Measurements from ENCODE around the gene LGMN.

DNA sequence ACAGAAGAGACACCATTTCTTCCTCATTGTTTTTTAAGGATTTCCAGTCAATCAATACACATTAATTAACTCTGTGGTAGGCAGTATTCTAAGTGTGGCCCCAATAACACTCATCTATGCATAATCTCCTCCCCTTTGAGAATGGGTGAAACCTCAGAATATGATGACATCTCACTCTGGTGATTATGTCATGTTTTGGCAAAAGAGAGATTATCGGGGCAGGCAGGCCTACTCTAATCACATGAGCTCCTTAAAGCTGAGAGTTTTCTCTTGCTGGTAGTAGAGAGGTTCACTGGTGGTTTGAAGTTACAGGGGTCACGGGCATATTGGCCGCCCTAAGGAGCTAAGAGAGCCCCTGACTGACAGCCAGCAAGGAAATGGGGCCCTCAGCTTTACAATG lies 7.1 kb upstream of the LGMN start:
- TF ChIP-seq, protein P1, sequence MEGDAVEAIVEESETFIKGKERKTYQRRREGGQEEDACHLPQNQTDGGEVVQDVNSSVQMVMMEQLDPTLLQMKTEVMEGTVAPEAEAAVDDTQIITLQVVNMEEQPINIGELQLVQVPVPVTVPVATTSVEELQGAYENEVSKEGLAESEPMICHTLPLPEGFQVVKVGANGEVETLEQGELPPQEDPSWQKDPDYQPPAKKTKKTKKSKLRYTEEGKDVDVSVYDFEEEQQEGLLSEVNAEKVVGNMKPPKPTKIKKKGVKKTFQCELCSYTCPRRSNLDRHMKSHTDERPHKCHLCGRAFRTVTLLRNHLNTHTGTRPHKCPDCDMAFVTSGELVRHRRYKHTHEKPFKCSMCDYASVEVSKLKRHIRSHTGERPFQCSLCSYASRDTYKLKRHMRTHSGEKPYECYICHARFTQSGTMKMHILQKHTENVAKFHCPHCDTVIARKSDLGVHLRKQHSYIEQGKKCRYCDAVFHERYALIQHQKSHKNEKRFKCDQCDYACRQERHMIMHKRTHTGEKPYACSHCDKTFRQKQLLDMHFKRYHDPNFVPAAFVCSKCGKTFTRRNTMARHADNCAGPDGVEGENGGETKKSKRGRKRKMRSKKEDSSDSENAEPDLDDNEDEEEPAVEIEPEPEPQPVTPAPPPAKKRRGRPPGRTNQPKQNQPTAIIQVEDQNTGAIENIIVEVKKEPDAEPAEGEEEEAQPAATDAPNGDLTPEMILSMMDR (conservative IDR thresholded peaks at IDR 0.05; ENCODE audit: low read length): no peak
- TF ChIP-seq EZH2phosphoT487 (IDR thresholded peaks at IDR 0.05; ENCODE audit: borderline replicate concordance, low read depth, low read length): no peak
